Measurements from ENCODE around the gene CEBPZ. TPM values are rescaled to one million over a fixed set of nuclear protein-coding genes. Genes with fewer than 3 reads are reported as not detected.
"Not testable (repeated sequence)": the region's sequence is repeated elsewhere in the genome, so short reads cannot be mapped to it uniquely, and the experiment has no call there.

Gene CEBPZ
- polyA plus RNA-seq, 1 experiment: 3.7 TPM

DNA sequence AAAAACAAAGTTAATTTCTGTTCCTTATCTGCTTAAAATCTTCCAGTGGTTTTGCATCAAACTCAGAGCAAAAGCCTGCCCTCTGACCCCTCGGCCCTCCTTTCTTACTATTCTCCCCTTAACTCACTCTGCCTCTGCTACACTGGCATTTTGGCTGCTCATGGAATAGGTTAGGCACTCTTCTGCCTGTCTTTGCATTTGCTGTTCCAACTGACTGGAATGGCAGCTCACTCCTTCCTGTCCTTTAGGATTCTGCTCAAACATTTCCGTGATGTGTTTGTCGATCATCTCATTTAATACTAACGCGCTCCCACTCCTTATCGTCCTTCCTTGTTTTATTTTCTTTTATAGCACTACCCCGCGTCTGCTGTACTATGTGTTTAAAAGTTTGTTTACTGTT lies 815 bp downstream of the CEBPZ start:
- DNase-seq (ENCODE audit: low read depth): no peak
- ChIA-PET POLR2A (interaction anchor here (0.6 kb wide), 1 partner anchor 708 kb away, joined by 3 read pairs; no protein-coding TSS in a partner anchor), CTCF (no interaction called here)
- no peak for TF ChIP-seq CTCF (IDR thresholded peaks at IDR 0.05; ENCODE audit: insufficient read depth, low read depth, low read length)
- Histone ChIP-seq H3K4me3 (ENCODE audit: low read depth, low read length) (peak overlapping the region; percentile 97), H3K36me3 (ENCODE audit: control insufficient read depth, insufficient read depth, low read length) (peaks cover 8% of the 10 kb centered on the region; the same call in 1 of the 2 replicates), H3K27me3 (ENCODE audit: control insufficient read depth, insufficient read depth, low read length) (no peaks in the 10 kb centered on the region)

DNA sequence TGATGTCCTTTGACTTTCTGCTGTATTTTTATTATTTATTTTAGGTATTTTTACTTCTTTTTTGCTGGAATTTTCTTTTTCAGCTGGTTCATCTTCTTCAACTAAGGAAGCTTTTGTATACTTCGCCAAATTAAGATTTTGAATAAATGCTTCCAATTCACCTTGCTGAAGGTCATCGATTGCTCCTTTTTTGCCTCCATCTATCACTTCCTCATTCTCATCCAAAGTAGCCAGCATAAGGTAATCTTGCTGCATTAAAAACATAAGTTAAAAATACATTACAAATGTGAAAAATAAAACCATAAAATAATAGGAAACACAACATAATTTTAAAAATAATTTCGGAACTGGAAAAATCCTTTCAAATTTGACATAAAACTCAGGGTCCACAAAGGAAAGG lies 2.6 kb downstream of the CEBPZ start:
- POLR2A ChIA-PET: no interaction called here
- H3K27me3 ChIP-seq (ENCODE audit: control insufficient read depth, insufficient read depth, low read length): no peaks in the 10 kb centered on the region
- CTCF ChIA-PET: no interaction called here
- no peak overlapping the region for H3K4me3 ChIP-seq (ENCODE audit: low read depth, low read length)
- DNase-seq (ENCODE audit: low read depth): no peak
- peaks cover 8% of the 10 kb centered on the region; the same call in 1 of the 2 replicates for H3K36me3 ChIP-seq (ENCODE audit: control insufficient read depth, insufficient read depth, low read length)
- TF ChIP-seq CTCF (IDR thresholded peaks at IDR 0.05; ENCODE audit: insufficient read depth, low read depth, low read length): no peak

- Histone ChIP-seq H3K4me3 (ENCODE audit: low read depth, low read length) (no peak overlapping the region), H3K36me3 (ENCODE audit: control insufficient read depth, insufficient read depth, low read length) (peaks cover 8% of the 10 kb centered on the region; the same call in 1 of the 2 replicates), H3K27me3 (ENCODE audit: control insufficient read depth, insufficient read depth, low read length) (no peaks in the 10 kb centered on the region)
- no peak for DNase-seq (ENCODE audit: low read depth)
- CTCF ChIA-PET: no interaction called here
- no peak for TF ChIP-seq CTCF (IDR thresholded peaks at IDR 0.05; ENCODE audit: insufficient read depth, low read depth, low read length)
- POLR2A ChIA-PET: no interaction called here
These were observed 4.5 kb downstream of the CEBPZ start for GRCh38 chr2:37226863-37227262.

GRCh38 chr2:37225129-37225528 lies 6.3 kb downstream of the CEBPZ start:
- POLR2A ChIA-PET; CTCF ChIA-PET; H3K27me3 ChIP-seq (ENCODE audit: control insufficient read depth, insufficient read depth, low read length); H3K4me3 ChIP-seq (ENCODE audit: low read depth, low read length); DNase-seq (ENCODE audit: low read depth): not testable (repeated sequence)
- peaks cover 13% of the 10 kb centered on the region for H3K36me3 ChIP-seq (ENCODE audit: control insufficient read depth, insufficient read depth, low read length)

DNA sequence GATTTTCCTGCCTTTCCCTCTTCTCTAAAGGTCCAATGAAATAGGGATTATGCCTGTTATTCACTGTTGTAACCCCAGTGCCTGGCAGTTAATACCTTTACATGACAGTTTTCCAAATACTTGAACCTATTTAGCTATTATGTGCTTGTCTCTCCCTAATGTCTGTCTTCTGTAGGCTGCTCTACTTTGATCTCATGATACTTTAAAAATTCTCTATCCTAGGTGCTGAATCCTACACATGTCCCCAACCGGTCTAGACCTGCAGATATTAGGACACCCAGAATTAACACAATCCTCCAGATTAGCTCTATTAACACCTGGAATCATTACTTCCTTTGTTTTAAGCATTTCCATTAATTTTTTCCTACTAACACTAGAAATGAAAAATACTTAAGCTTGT lies 7.3 kb downstream of the CEBPZ start:
- ChIA-PET CTCF (no interaction called here), POLR2A (no interaction called here)
- Histone ChIP-seq H3K27me3 (ENCODE audit: control insufficient read depth, insufficient read depth, low read length) (no peaks in the 10 kb centered on the region), H3K4me3 (ENCODE audit: low read depth, low read length) (no peak overlapping the region), H3K36me3 (ENCODE audit: control insufficient read depth, insufficient read depth, low read length) (peaks cover 13% of the 10 kb centered on the region)
- DNase-seq (ENCODE audit: low read depth): no peak
- no peak for TF ChIP-seq CTCF (IDR thresholded peaks at IDR 0.05; ENCODE audit: insufficient read depth, low read depth, low read length)

DNA sequence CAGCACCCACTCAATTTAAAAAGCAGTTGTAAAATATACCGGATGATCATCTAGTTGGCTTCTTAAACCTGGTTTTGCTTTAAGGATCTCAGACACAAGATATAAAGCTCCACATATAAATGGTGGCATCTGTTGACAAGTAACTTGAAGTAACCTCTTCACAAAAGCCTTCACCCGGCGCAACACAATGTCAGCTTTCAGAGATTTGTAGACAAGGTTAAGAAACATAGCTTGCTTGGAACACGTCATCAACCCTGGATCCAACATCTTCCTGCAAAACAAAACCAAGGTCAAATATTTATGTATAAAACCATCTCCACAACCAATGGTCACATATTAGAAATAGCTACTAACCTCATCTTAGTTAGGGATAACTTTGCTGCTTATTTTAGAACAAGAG lies 8.3 kb downstream of the CEBPZ start:
- Histone ChIP-seq H3K27me3 (ENCODE audit: control insufficient read depth, insufficient read depth, low read length) (no peaks in the 10 kb centered on the region), H3K4me3 (ENCODE audit: low read depth, low read length) (no peak overlapping the region), H3K36me3 (ENCODE audit: control insufficient read depth, insufficient read depth, low read length) (peaks cover 12% of the 10 kb centered on the region)
- no peak for DNase-seq (ENCODE audit: low read depth)
- CTCF ChIA-PET: interaction anchor here (0.5 kb wide), 1 partner anchor 173 kb away, joined by 3 read pairs; no protein-coding TSS in a partner anchor
- no peak for TF ChIP-seq CTCF (IDR thresholded peaks at IDR 0.05; ENCODE audit: insufficient read depth, low read depth, low read length)
- POLR2A ChIA-PET: no interaction called here

All from BJ (cell line).